H1 (cell line): Measurements from ENCODE around the gene COMMD8. TPM values are rescaled to one million over a fixed set of nuclear protein-coding genes. Genes with fewer than 3 reads are reported as not detected.

Source experiments
- CBX5 ChIP-seq: fragments of 300-800, 300-1000 bp; sonication (generic); IDR thresholded peaks from 2 replicates; pipeline ENCODE4 v1.7.1; 2016; ENCODE audit warnings: antibody characterized with exemption, low read length, low read depth
- SIX5 ChIP-seq: IDR thresholded peaks from 2 replicates; pipeline ENCODE4 v1.6.1; 2011; ENCODE audit warnings: mild to moderate bottlenecking, low read depth, low read length
- TAF1 ChIP-seq: IDR thresholded peaks from 2 replicates; pipeline ENCODE4 v1.6.1; 2011; ENCODE audit warnings: mild to moderate bottlenecking, low read depth, low read length
- TEAD4 ChIP-seq: IDR thresholded peaks from 2 replicates; pipeline ENCODE4 v1.6.1; 2012; ENCODE audit warnings: low read depth, low read length, inconsistent platforms, mixed read lengths
- polyA plus RNA-seq, 7 experiments: library from polyadenylated mRNA; depleted of rRNA in 3 of 7; stranded (reverse) in 5 of 7; unstranded in 2 of 7; fragments of >200 nt in 5 of 7; fragments of 200-250 nt in 2 of 7; gene quantifications; 1 replicate in 5 of 7; 2 replicates in 1 of 7; 4 replicates in 1 of 7; pipeline versions ENCODE4 v1.2.1 to v1.2.3, GENCODE V29; 2011 to 2013; ENCODE audit warnings: missing spikeins in 2 of 7, mixed read lengths in 2 of 7
- total RNA-seq: library from RNA; stranded (reverse); fragmentation: NEBNext Ultra II Directional; extraction: Animal tissue kit (Norgen Biotek cat#: 25700); gene quantifications from 2 replicates; pipeline ENCODE4 v1.2.1, GENCODE V29; 2021
- TF ChIP-seq, protein P1 (sequence below), 3 experiments: IDR thresholded peaks; 1 replicate in 2 of 3; 2 replicates in 1 of 3; pipeline versions ENCODE4 v1.5.1 to v1.6.1; 2011; ENCODE audit warnings: low read length in 3 of 3, mild to moderate bottlenecking in 3 of 3, inconsistent platforms in 2 of 3, low read depth in 1 of 3, moderate library complexity in 1 of 3; ENCODE audit not compliant: insufficient read depth in 1 of 3; ENCODE audit errors: control extremely low read depth in 1 of 3

The COMMD8 gene
- total and polyA plus RNA-seq, 2 of the 8 experiments (the other 6 are each of a cell fraction or from before 2014, with no cell fraction given): 1.6 to 7.2 TPM

DNA sequence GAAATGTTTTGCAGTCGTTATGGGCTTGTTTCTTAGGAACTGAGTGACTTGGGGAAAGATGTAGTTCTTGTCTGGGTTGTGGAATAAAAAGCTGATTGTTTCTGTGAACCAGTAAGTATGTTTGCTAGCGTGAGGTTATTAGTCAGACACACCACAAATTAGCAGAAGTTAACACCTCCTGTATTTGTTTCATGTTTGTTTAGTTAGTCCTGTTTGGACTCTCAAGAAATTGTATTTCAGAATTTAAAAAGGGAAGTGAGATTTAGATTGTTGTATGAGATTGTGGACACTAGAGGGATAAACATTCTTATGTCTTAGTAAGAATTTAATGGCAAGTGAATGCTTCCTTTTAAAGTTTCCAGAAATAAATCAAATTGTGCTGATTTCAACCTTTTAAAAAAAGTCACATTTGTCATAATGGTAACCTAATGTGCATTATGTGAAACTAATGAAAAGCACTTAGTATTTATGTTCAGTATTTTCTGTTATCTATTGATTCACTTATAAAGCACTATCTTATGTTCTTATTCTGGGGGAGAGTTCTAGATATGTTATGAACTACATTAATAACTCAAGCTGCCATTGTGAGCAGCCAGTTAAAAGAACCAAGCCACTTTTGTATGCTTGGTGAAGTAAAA is 47.1 kb upstream of the COMMD8 start (continued):
- TF ChIP-seq, protein P1, sequence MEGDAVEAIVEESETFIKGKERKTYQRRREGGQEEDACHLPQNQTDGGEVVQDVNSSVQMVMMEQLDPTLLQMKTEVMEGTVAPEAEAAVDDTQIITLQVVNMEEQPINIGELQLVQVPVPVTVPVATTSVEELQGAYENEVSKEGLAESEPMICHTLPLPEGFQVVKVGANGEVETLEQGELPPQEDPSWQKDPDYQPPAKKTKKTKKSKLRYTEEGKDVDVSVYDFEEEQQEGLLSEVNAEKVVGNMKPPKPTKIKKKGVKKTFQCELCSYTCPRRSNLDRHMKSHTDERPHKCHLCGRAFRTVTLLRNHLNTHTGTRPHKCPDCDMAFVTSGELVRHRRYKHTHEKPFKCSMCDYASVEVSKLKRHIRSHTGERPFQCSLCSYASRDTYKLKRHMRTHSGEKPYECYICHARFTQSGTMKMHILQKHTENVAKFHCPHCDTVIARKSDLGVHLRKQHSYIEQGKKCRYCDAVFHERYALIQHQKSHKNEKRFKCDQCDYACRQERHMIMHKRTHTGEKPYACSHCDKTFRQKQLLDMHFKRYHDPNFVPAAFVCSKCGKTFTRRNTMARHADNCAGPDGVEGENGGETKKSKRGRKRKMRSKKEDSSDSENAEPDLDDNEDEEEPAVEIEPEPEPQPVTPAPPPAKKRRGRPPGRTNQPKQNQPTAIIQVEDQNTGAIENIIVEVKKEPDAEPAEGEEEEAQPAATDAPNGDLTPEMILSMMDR (IDR thresholded peaks at IDR 0.05; ENCODE audit: control extremely low read depth in 1 of 3, insufficient read depth in 1 of 3, low read depth in 1 of 3, low read length in 3 of 3): no peak
- TF ChIP-seq TAF1 (no peak), TEAD4 (no peak), CBX5 (no peak), SIX5 (no peak)
